H9 (cell line): ENCODE results near the gene TBCEL. TPM values are rescaled to one million over a fixed set of nuclear protein-coding genes. Genes with fewer than 3 reads are reported as not detected.

Source experiments
- DNase-seq: peaks from one replicate; pipeline ENCODE4 v3.0.0-alpha.2; 2017
- H2AFZ ChIP-seq: one replicate; pipeline ENCODE4 v1.6.1; 2013; ENCODE audit warnings: mild to moderate bottlenecking, low read length, control low read depth, moderate library complexity
- H2AK5ac ChIP-seq: 2 replicates; pipeline ENCODE4 v1.6.1; 2013; ENCODE audit warnings: low read length, control low read depth, mixed read lengths; ENCODE audit not compliant: insufficient read length
- H2BK120ac ChIP-seq: one replicate; pipeline ENCODE4 v1.6.1; 2013; ENCODE audit warnings: low read depth, mild to moderate bottlenecking, low read length, control low read depth, inconsistent platforms; ENCODE audit not compliant: poor library complexity, severe bottlenecking
- H2BK12ac ChIP-seq: 2 replicates; pipeline ENCODE4 v1.6.1; 2013; ENCODE audit warnings: low read length, control low read depth, mixed read lengths, low read depth; ENCODE audit not compliant: insufficient read length
- H2BK15ac ChIP-seq: 2 replicates; pipeline ENCODE4 v1.6.1; 2013; ENCODE audit warnings: low read depth, low read length, control low read depth
- H2BK20ac ChIP-seq: one replicate; pipeline ENCODE4 v1.6.1; 2013; ENCODE audit warnings: low read depth, mild to moderate bottlenecking, low read length, control low read depth, inconsistent platforms; ENCODE audit not compliant: poor library complexity, severe bottlenecking
- H2BK5ac ChIP-seq: 2 replicates; pipeline ENCODE4 v1.6.1; 2013; ENCODE audit warnings: low read length, control low read depth, mixed read lengths; ENCODE audit not compliant: insufficient read length
- H3K14ac ChIP-seq: 2 replicates; pipeline ENCODE4 v1.6.1; 2013; ENCODE audit warnings: low read length, control low read depth; ENCODE audit not compliant: insufficient read depth
- H3K18ac ChIP-seq: 2 replicates; pipeline ENCODE4 v1.6.1; 2013; ENCODE audit warnings: low read depth, mild to moderate bottlenecking, mixed read lengths, low read length, control low read depth; ENCODE audit not compliant: insufficient read length
- H3K23ac ChIP-seq: 2 replicates; pipeline ENCODE4 v1.6.1; 2013; ENCODE audit warnings: low read length, control low read depth, mixed read lengths, low read depth; ENCODE audit not compliant: insufficient read length
- H3K23me2 ChIP-seq: 2 replicates; pipeline ENCODE4 v1.6.1; 2013; ENCODE audit warnings: low read depth, mild to moderate bottlenecking, mixed read lengths, low read length, control low read depth; ENCODE audit not compliant: insufficient read length, poor library complexity, severe bottlenecking
- H3K27ac ChIP-seq: 2 replicates; pipeline ENCODE4 v1.5.1; 2013; ENCODE audit warnings: low read length, control low read depth, mixed read lengths, low read depth; ENCODE audit not compliant: insufficient read length
- H3K27me3 ChIP-seq: 2 replicates; pipeline ENCODE4 v1.6.1; 2013; ENCODE audit warnings: low read length, control low read depth, inconsistent platforms; ENCODE audit not compliant: insufficient read depth
- H3K4ac ChIP-seq: 2 replicates; pipeline ENCODE4 v1.6.1; 2013; ENCODE audit warnings: low read depth, mild to moderate bottlenecking, control low read depth, inconsistent platforms, low read length, moderate library complexity
- H3K4me1 ChIP-seq: 2 replicates; pipeline ENCODE4 v1.6.1; 2013; ENCODE audit warnings: low read length, control low read depth, inconsistent platforms; ENCODE audit not compliant: insufficient read depth
- H3K4me2 ChIP-seq: 2 replicates; pipeline ENCODE4 v1.6.1; 2013; ENCODE audit warnings: low read length, control low read depth, mixed read lengths; ENCODE audit not compliant: insufficient read length, insufficient read depth
- H3K56ac ChIP-seq: 2 replicates; pipeline ENCODE4 v1.6.1; 2013; ENCODE audit warnings: low read depth, mild to moderate bottlenecking, mixed read lengths, low read length, control low read depth; ENCODE audit not compliant: insufficient read length
- H3K79me1 ChIP-seq: 2 replicates; pipeline ENCODE4 v1.6.1; 2013; ENCODE audit warnings: low read depth, mild to moderate bottlenecking, moderate library complexity, low read length, control low read depth, inconsistent platforms; ENCODE audit not compliant: insufficient read depth, poor library complexity, severe bottlenecking
- H3K79me2 ChIP-seq: 2 replicates; pipeline ENCODE4 v1.6.1; 2013; ENCODE audit warnings: low read length, control low read depth, inconsistent platforms; ENCODE audit not compliant: insufficient read depth
- H3K9ac ChIP-seq: 2 replicates; pipeline ENCODE4 v1.6.1; 2013; ENCODE audit warnings: low read length, control low read depth, mixed read lengths; ENCODE audit not compliant: insufficient read length; ENCODE audit errors: extremely low read depth
- H3K9me3 ChIP-seq: one replicate; pipeline ENCODE4 v1.6.1; 2013; ENCODE audit warnings: low read depth, low read length, inconsistent platforms; ENCODE audit not compliant: control insufficient read depth
- H3T11ph ChIP-seq: one replicate; pipeline ENCODE4 v1.6.1; 2013; ENCODE audit warnings: mild to moderate bottlenecking, low read length, control low read depth, inconsistent platforms
- H4K20me1 ChIP-seq: one replicate; pipeline ENCODE4 v1.6.1; 2013; ENCODE audit not compliant: control insufficient read depth, insufficient read length, insufficient read depth
- H4K5ac ChIP-seq: 2 replicates; pipeline ENCODE4 v1.6.1; 2013; ENCODE audit warnings: low read depth, mild to moderate bottlenecking, mixed read lengths, low read length, control low read depth; ENCODE audit not compliant: insufficient read length
- H4K8ac ChIP-seq: replicated peaks from 2 replicates; pipeline ENCODE4 v1.6.1; 2013; ENCODE audit warnings: low read length, control low read depth, mixed read lengths, low read depth; ENCODE audit not compliant: insufficient read length
- H4K91ac ChIP-seq: 2 replicates; pipeline ENCODE4 v1.6.1; 2013; ENCODE audit warnings: low read depth, mild to moderate bottlenecking, moderate library complexity, mixed read lengths, low read length, control low read depth; ENCODE audit not compliant: insufficient read length
- H3K27ac Mint-ChIP-seq, 3 experiments: 2 replicates in 2 of 3; 3 replicates in 1 of 3; pipeline ENCODE4 v1.8.0; 2020 to 2021; ENCODE audit warnings: mixed read lengths in 3 of 3, mild to moderate bottlenecking in 1 of 3, moderate library complexity in 1 of 3
- H3K27me3 Mint-ChIP-seq: 2 replicates; pipeline ENCODE4 v1.8.0; 2021; ENCODE audit warnings: low read depth, mild to moderate bottlenecking, moderate library complexity, mixed read lengths
- H3K36me3 Mint-ChIP-seq, 3 experiments: 2 replicates in 2 of 3; 3 replicates in 1 of 3; pipeline ENCODE4 v1.8.0; 2020 to 2021; ENCODE audit warnings: low read depth in 3 of 3, mixed read lengths in 3 of 3; ENCODE audit not compliant: insufficient read depth in 1 of 3
- H3K4me1 Mint-ChIP-seq, 2 experiments: 2 replicates each; pipeline ENCODE4 v1.8.0; 2020; ENCODE audit warnings: mixed read lengths in 2 of 2
- H3K4me3 Mint-ChIP-seq, 2 experiments: 2 replicates in 1 of 2; 3 replicates in 1 of 2; pipeline ENCODE4 v1.8.0; 2020 to 2021; ENCODE audit warnings: mild to moderate bottlenecking in 2 of 2, mixed read lengths in 2 of 2, moderate library complexity in 1 of 2
- H3K9me3 Mint-ChIP-seq, 2 experiments: 2 replicates in 1 of 2; 3 replicates in 1 of 2; pipeline ENCODE4 v1.8.0; 2020; ENCODE audit warnings: mild to moderate bottlenecking in 2 of 2, mixed read lengths in 2 of 2, moderate library complexity in 1 of 2
- WGBS: extraction: QIAGEN DNeasy Blood & Tissue Kit; methylation state at CpG from one replicate; pipeline ENCODE4 v1.1.7; 2013; ENCODE audit warnings: missing lambda C conversion rate, low lambda C conversion rate, mixed read lengths; ENCODE audit not compliant: insufficient read length; ENCODE audit errors: extremely low coverage; 5-methylcytosine and 5-hydroxymethylcytosine counted together
- total RNA-seq: library from RNA; stranded (reverse); gene quantifications from 2 replicates; pipeline ENCODE4 v1.2.1, GENCODE V29; 2021
- TF ChIP-seq, protein P1 (sequence below): fragments of 200-600 bp; sonication (generic); conservative IDR thresholded peaks from 3 replicates; pipeline ENCODE4 v1.8.0; 2021; ENCODE audit warnings: antibody characterized with exemption, mild to moderate bottlenecking

TBCEL gene
- total RNA-seq, 1 experiment from 2014 or later, result 17.3 TPM

DNA sequence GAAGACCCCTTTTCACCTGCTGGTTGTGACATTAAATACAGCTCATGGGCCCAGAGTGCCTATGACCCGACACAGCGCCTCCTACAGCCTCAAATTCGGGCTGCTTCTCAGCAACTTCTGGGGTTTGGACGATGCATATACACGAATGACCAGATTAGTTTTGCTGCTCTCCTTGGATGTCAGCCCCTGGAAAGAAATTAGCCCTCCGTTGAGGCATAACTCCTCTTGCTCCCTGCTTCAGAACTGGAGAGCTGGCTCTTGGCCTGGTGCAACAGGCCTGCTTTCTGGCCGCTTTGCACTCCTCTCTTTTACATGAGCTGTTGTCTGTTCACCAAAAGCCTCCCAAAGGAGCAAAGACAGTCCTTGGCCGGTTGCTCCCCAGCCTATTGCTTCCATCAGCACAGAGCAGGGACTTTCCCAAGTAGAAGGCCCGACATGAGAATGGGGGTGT lies 80.4 kb downstream of the TBCEL start:
- H3K4me1 ChIP-seq, result no peaks in the 10 kb centered on the region
- H3K9ac ChIP-seq, result no peak overlapping the region
- H3K4me2 ChIP-seq, result no peak overlapping the region
- H3K27ac Mint-ChIP-seq, result no peak overlapping the region; a peak in 1 of 7 replicates
- H3K79me1 ChIP-seq, result no peaks in the 10 kb centered on the region
- H3K27me3 ChIP-seq, result no peaks in the 10 kb centered on the region
- H3K4me3 Mint-ChIP-seq, result no peak overlapping the region
- WGBS, result no CpG with 5 or more reads among the region's 9 CpGs
- H2AFZ ChIP-seq, result no peak overlapping the region
- H3K23me2 ChIP-seq, result no peaks in the 10 kb centered on the region
- H4K91ac ChIP-seq, result no peak overlapping the region
- no peak overlapping the region for H4K5ac ChIP-seq
- no peak overlapping the region for H3K4ac ChIP-seq
- H3K79me2 ChIP-seq, result no peaks in the 10 kb centered on the region
- no peak overlapping the region for H2BK120ac ChIP-seq
- H3K23ac ChIP-seq, result no peak overlapping the region
- no peak overlapping the region for H3T11ph ChIP-seq
- H3K4me1 Mint-ChIP-seq, result peaks cover 31 to 42% of the 10 kb centered on the region in 2 experiments
- no peak overlapping the region for H2AK5ac ChIP-seq
- H2BK20ac ChIP-seq, result no peak overlapping the region
- TF ChIP-seq, protein P1, sequence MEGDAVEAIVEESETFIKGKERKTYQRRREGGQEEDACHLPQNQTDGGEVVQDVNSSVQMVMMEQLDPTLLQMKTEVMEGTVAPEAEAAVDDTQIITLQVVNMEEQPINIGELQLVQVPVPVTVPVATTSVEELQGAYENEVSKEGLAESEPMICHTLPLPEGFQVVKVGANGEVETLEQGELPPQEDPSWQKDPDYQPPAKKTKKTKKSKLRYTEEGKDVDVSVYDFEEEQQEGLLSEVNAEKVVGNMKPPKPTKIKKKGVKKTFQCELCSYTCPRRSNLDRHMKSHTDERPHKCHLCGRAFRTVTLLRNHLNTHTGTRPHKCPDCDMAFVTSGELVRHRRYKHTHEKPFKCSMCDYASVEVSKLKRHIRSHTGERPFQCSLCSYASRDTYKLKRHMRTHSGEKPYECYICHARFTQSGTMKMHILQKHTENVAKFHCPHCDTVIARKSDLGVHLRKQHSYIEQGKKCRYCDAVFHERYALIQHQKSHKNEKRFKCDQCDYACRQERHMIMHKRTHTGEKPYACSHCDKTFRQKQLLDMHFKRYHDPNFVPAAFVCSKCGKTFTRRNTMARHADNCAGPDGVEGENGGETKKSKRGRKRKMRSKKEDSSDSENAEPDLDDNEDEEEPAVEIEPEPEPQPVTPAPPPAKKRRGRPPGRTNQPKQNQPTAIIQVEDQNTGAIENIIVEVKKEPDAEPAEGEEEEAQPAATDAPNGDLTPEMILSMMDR, result peak; percentile 79
- peak; percentile 48 for DNase-seq
- no peak overlapping the region for H3K56ac ChIP-seq
- H3K36me3 Mint-ChIP-seq, result no peaks in the 10 kb centered on the region
- no peak overlapping the region for H2BK12ac ChIP-seq
- H3K18ac ChIP-seq, result no peak overlapping the region
- no peaks in the 10 kb centered on the region for H3K9me3 ChIP-seq
- H2BK5ac ChIP-seq, result no peak overlapping the region
- no peak overlapping the region for H4K8ac ChIP-seq
- H3K27me3 Mint-ChIP-seq, result no peaks in the 10 kb centered on the region
- no peaks in the 10 kb centered on the region for H3K9me3 Mint-ChIP-seq
- no peaks in the 10 kb centered on the region for H4K20me1 ChIP-seq
- H3K27ac ChIP-seq, result no peak overlapping the region
- no peak overlapping the region for H2BK15ac ChIP-seq
- no peak overlapping the region for H3K14ac ChIP-seq
